Measurements from ENCODE around the gene ECPAS. TPM values are rescaled to one million over a fixed set of nuclear protein-coding genes. Genes with fewer than 3 reads are reported as not detected.

The ECPAS gene
- total RNA-seq, 1 experiment from 2014 or later, result 71.1 TPM

DNA sequence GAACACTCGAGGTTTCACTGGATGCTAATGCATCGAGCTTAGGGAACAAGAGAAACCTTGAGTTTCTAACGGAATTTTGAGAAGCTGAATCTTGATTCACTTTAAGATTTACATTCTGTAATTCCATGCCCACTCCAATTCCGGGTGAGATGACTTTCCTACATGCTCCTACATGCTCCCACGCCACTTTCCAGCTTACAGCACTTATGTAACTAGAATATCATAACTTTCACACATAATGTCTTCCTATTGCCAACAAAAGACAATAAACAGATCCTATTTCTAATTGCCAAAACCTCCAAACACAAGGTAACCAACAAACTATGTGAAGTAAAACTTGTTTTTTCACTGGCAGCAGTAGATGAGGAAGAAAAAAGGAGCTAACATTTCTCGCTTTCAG lies 72.9 kb downstream of the ECPAS start:
- RAD21 ChIA-PET (ENCODE audit: low non-redundant PET in 1 of 2, low total read pairs in 2 of 2, uncharacterized antibody in 2 of 2, unreplicated experiment in 2 of 2), result no interaction called here

GRCh38 chr9:111407813-111408212 lies 76.4 kb downstream of the ECPAS start:
- H3K36me3 ChIP-seq (ENCODE audit: control insufficient read depth in 1 of 2, insufficient read depth in 2 of 2, low read length in 2 of 2), result peaks cover 12 to 58% of the 10 kb centered on the region in 2 experiments; a peak in 1 of 4 replicates
- ChIA-PET POLR2A (no interaction called here), RAD21 (ENCODE audit: low non-redundant PET in 1 of 2, low total read pairs in 2 of 2, uncharacterized antibody in 2 of 2, unreplicated experiment in 2 of 2) (no interaction called here), CTCF (no interaction called here)
- no peaks in the 10 kb centered on the region for H3K9me2 ChIP-seq (ENCODE audit: insufficient read depth)
- no peak overlapping the region for H2AFZ ChIP-seq (ENCODE audit: low read depth, low read length, poor library complexity, severe bottlenecking)
- ATAC-seq, result no peak
- no peak overlapping the region for H3K27ac ChIP-seq (ENCODE audit: low read depth, low read length)
- no peak overlapping the region for H3K4me2 ChIP-seq (ENCODE audit: low read length)
- H3K79me2 ChIP-seq (ENCODE audit: insufficient read depth, low read length), result peaks cover 22% of the 10 kb centered on the region
- H4K20me1 ChIP-seq (ENCODE audit: insufficient read depth), result no peaks in the 10 kb centered on the region
- no TSS peak for BruUV-seq (replicated peaks)
- TF ChIP-seq SRF (IDR thresholded peaks at IDR 0.05; ENCODE audit: low read depth), result no peak
- TF ChIP-seq CTCF (IDR thresholded peaks at IDR 0.05 in 2 of 3, conservative IDR thresholded peaks at IDR 0.05 in 1 of 3; ENCODE audit: borderline replicate concordance in 1 of 3, insufficient read depth in 1 of 3, low read depth in 2 of 3, low read length in 2 of 3), result no peak
- no peak for TF ChIP-seq EGR1 (IDR thresholded peaks at IDR 0.05; ENCODE audit: low read depth)
- TF ChIP-seq SIN3A (IDR thresholded peaks at IDR 0.05; ENCODE audit: low read depth), result no peak
- no peak for TF ChIP-seq EZH2phosphoT487 (IDR thresholded peaks at IDR 0.05; ENCODE audit: borderline replicate concordance)
- TF ChIP-seq CBX3 (IDR thresholded peaks at IDR 0.05; ENCODE audit: low read depth), result no peak
- no peak for TF ChIP-seq POLR2A (IDR thresholded peaks at IDR 0.05; ENCODE audit: borderline replicate concordance, extremely low read depth, insufficient read depth, insufficient read length)
- no peak for TF ChIP-seq POLR2AphosphoS5 (IDR thresholded peaks at IDR 0.05; ENCODE audit: low read depth, low read length)
- no peak for TF ChIP-seq FOSL1 (IDR thresholded peaks at IDR 0.05; ENCODE audit: low read depth)
- TF ChIP-seq ZBTB33 (IDR thresholded peaks at IDR 0.05; ENCODE audit: extremely low read depth, insufficient replicate concordance, low read length), result no peak
- TF ChIP-seq ELF1 (IDR thresholded peaks at IDR 0.05; ENCODE audit: borderline replicate concordance, low read depth), result no peak
- TF ChIP-seq YY1 (IDR thresholded peaks at IDR 0.05; ENCODE audit: extremely low read depth, insufficient replicate concordance, low read depth, low read length), result no peak
- no peak for TF ChIP-seq MAX (IDR thresholded peaks at IDR 0.05)
- TF ChIP-seq JUND (IDR thresholded peaks at IDR 0.05), result no peak
- no peak for TF ChIP-seq CEBPB (IDR thresholded peaks at IDR 0.05; ENCODE audit: low read depth)
- TF ChIP-seq SP1 (IDR thresholded peaks at IDR 0.05; ENCODE audit: low read depth), result no peak
- no peak for TF ChIP-seq ATF3 (IDR thresholded peaks at IDR 0.05)
- TF ChIP-seq EZH2 (IDR thresholded peaks at IDR 0.05), result no peak
- no peaks in the 10 kb centered on the region for H3K27me3 ChIP-seq (ENCODE audit: insufficient read depth, low read length)
- no peak overlapping the region for H3K4me3 ChIP-seq (replicated peaks in 1 of 2; ENCODE audit: low read depth in 1 of 2, low read length in 2 of 2)
- H3K4me1 ChIP-seq (ENCODE audit: control insufficient read depth in 1 of 2, insufficient read depth in 2 of 2, low read length in 2 of 2), result no peaks in the 10 kb centered on the region
- intact Hi-C loops (cut with micrococcal nuclease), result loop anchor here (10.0 kb wide), 1 partner anchor 773 kb away; no protein-coding TSS in a partner anchor
- DNase-seq (ENCODE audit: low read depth, low spot score), result no peak
- no peak overlapping the region for H3K9ac ChIP-seq (ENCODE audit: low read length)
- no peaks in the 10 kb centered on the region for H3K9me3 ChIP-seq (ENCODE audit: control insufficient read depth in 1 of 2, insufficient read depth in 1 of 2, low read depth in 1 of 2, low read length in 2 of 2)

More for the DNA sequence above, 72.9 kb downstream of the ECPAS start:
- no peak for ATAC-seq
- no TSS peak for BruUV-seq (replicated peaks)
- ChIA-PET CTCF (no interaction called here), POLR2A (no interaction called here)
- Histone ChIP-seq H4K20me1 (ENCODE audit: insufficient read depth) (no peaks in the 10 kb centered on the region), H3K4me1 (ENCODE audit: control insufficient read depth in 1 of 2, insufficient read depth in 2 of 2, low read length in 2 of 2) (no peaks in the 10 kb centered on the region), H3K79me2 (ENCODE audit: insufficient read depth, low read length) (no peaks in the 10 kb centered on the region), H3K9me2 (ENCODE audit: insufficient read depth) (no peaks in the 10 kb centered on the region), H3K9ac (ENCODE audit: low read length) (no peak overlapping the region), H3K27ac (ENCODE audit: low read depth, low read length) (no peak overlapping the region), H3K27me3 (ENCODE audit: insufficient read depth, low read length) (no peaks in the 10 kb centered on the region), H3K9me3 (ENCODE audit: control insufficient read depth in 1 of 2, insufficient read depth in 1 of 2, low read depth in 1 of 2, low read length in 2 of 2) (no peaks in the 10 kb centered on the region), H3K4me2 (ENCODE audit: low read length) (no peak overlapping the region), H3K4me3 (replicated peaks in 1 of 2; ENCODE audit: low read depth in 1 of 2, low read length in 2 of 2) (no peak overlapping the region), H2AFZ (ENCODE audit: low read depth, low read length, poor library complexity, severe bottlenecking) (no peak overlapping the region), H3K36me3 (ENCODE audit: control insufficient read depth in 1 of 2, insufficient read depth in 2 of 2, low read length in 2 of 2) (peaks cover 23 to 59% of the 10 kb centered on the region in 2 experiments; a peak in 3 of 4 replicates)
- no peak for TF ChIP-seq YY1 (IDR thresholded peaks at IDR 0.05; ENCODE audit: extremely low read depth, insufficient replicate concordance, low read depth, low read length)
- no peak for DNase-seq (ENCODE audit: low read depth, low spot score)
- intact Hi-C loops (cut with micrococcal nuclease), result no loop called here

Data from HCT116 (cell line).